ENCODE measurements around the gene KLF3.

KLF3 gene

GRCh38 chr4:38656111-38656510 lies 7.9 kb upstream of the KLF3 start:
- DNase-seq, result peak in 1 of 6 experiments; percentile 21

GRCh38 chr4:38659346-38659745 lies 4.7 kb upstream of the KLF3 start:
- no peak for DNase-seq

GRCh38 chr4:38660838-38661237 lies 3.2 kb upstream of the KLF3 start:
- DNase-seq, result no peak

GRCh38 chr4:38661371-38661770 lies 2.6 kb upstream of the KLF3 start:
- DNase-seq, result no peak

GRCh38 chr4:38662522-38663089 lies 1.4 kb upstream of the KLF3 start:
- peak in 1 of 6 experiments; percentile 48 for DNase-seq

GRCh38 chr4:38663090-38663800 lies 754 bp upstream of the KLF3 start:
- DNase-seq, result peak in 2 of 6 experiments; percentile 42 to 52

- peak; percentile 29 to 67 (median 46) for DNase-seq
Measured at GRCh38 chr4:38664706-38665401, 855 bp downstream of the KLF3 start.

- DNase-seq, result peak in 3 of 6 experiments; percentile 38 to 46 (median 46)
Measured at GRCh38 chr4:38665551-38666411, 1.8 kb downstream of the KLF3 start.

- no peak for DNase-seq
Measured at GRCh38 chr4:38666766-38667084, 2.7 kb downstream of the KLF3 start.

GRCh38 chr4:38667085-38667893 lies 3.3 kb downstream of the KLF3 start:
- peak; percentile 53 to 91 (median 79) for DNase-seq

- no peak for DNase-seq
Measured at GRCh38 chr4:38668203-38668971, 4.4 kb downstream of the KLF3 start.

- DNase-seq, result no peak
Measured at GRCh38 chr4:38669208-38669607, 5.2 kb downstream of the KLF3 start.

- peak in 1 of 6 experiments; percentile 16 for DNase-seq
Measured at GRCh38 chr4:38670109-38670901, 6.3 kb downstream of the KLF3 start.

GRCh38 chr4:38670939-38671591 lies 7.1 kb downstream of the KLF3 start:
- DNase-seq, result peak in 2 of 6 experiments; percentile 11 to 45

- peak; percentile 21 to 56 (median 42) for DNase-seq
Measured at GRCh38 chr4:38671592-38671940, 7.6 kb downstream of the KLF3 start.

- no peak for DNase-seq
Measured at GRCh38 chr4:38672074-38672396, 8.0 kb downstream of the KLF3 start.

GRCh38 chr4:38672397-38673129 lies 8.6 kb downstream of the KLF3 start:
- DNase-seq, result peak in 1 of 6 experiments; percentile 30

- DNase-seq, result peak in 2 of 6 experiments; percentile 29
Measured at GRCh38 chr4:38673130-38673978, 9.4 kb downstream of the KLF3 start.
